A549 (cell line): ENCODE measurements around the gene PAM16. TPM values are rescaled to one million over a fixed set of nuclear protein-coding genes. Genes with fewer than 3 reads are reported as not detected.

ENCODE experiments used
- ATAC-seq, 2 experiments: fragments of 200-7000 bp in 1 of 2; fragments of >200 bp in 1 of 2; cut with Nextera tagmentation in 1 of 2; cut with Tn5 transposase in 1 of 2; 3 replicates each; pipeline versions ENCODE4 v1.8.0 to v1.9.1; 2018 to 2020; ENCODE audit warnings: mild to moderate bottlenecking in 1 of 2, moderate library complexity in 1 of 2
- CTCF ChIA-PET: fragments of 300-600 bp; sonication (Branson Sonifier 250); formaldehyde crosslinking; extraction: SDS; loops from one replicate; lab custom pipeline; 2021; ENCODE audit warnings: antibody characterized with exemption, inconsistent platforms; lab: Yijun Ruan, JAX
- POLR2A ChIA-PET: fragments of 350-600 bp; formaldehyde crosslinking; extraction: SDS; loops from one replicate; lab custom pipeline; 2021; ENCODE audit warnings: antibody characterized with exemption, inconsistent platforms; lab: Yijun Ruan, JAX
- DNase-seq, 2 experiments: peaks; one replicate each; pipeline versions ENCODE4 v3.0.0 to v3.0.0-alpha.2; 2011 to 2016; ENCODE audit warnings: low read depth in 1 of 2, low spot score in 1 of 2
- FAIRE-seq: peaks from 2 replicates; lab custom pipeline; 2011; peaks lifted over from hg19 to GRCh38; lab: Jason Lieb, UNC
- H3K27ac ChIP-seq, 2 experiments: fragments of >200 bp; sonication (Bioruptor Twin); formaldehyde crosslinking; 3 replicates each; pipeline ENCODE4 v1.5.1; 2016 to 2017
- H3K4me1 ChIP-seq: fragments of >200 bp; sonication (Bioruptor Twin); formaldehyde crosslinking; 3 replicates; pipeline ENCODE4 v1.6.1; 2016
- H3K4me2 ChIP-seq: fragments of >200 bp; sonication (Bioruptor Twin); formaldehyde crosslinking; 3 replicates; pipeline ENCODE4 v1.6.1; 2016
- H3K4me3 ChIP-seq: fragments of >200 bp; sonication (Bioruptor Twin); formaldehyde crosslinking; 3 replicates; pipeline ENCODE4 v1.5.1; 2016
- H3K9me3 ChIP-seq: fragments of >200 bp; sonication (Bioruptor Twin); formaldehyde crosslinking; 3 replicates; pipeline ENCODE4 v1.6.1; 2016
- ATOH8 ChIP-seq: fragments of 250-450 bp; sonication (Bioruptor Pico); IDR thresholded peaks from 2 replicates; pipeline ENCODE4 v1.5.0; 2020; ENCODE audit warnings: low read depth, mild to moderate bottlenecking, moderate library complexity
- BHLHE40 ChIP-seq: IDR thresholded peaks from 2 replicates; pipeline ENCODE4 v1.6.1; 2012; ENCODE audit warnings: low read depth, low read length, inconsistent platforms
- CBX8 ChIP-seq: fragments of 200-600 bp; sonication (generic); IDR thresholded peaks from 2 replicates; pipeline ENCODE4 v1.6.1; 2016
- FOSL2 ChIP-seq, 2 experiments: fragments of 450-650 bp in 1 of 2; fragments of >200 bp in 1 of 2; sonication (Bioruptor Twin) in 1 of 2; formaldehyde crosslinking; IDR thresholded peaks; 2 replicates each; pipeline versions ENCODE4 v1.5.0 to v1.6.1; 2016 to 2020; ENCODE audit warnings: mild to moderate bottlenecking in 1 of 2, moderate library complexity in 1 of 2
- FOXS1 ChIP-seq: fragments of 250-450 bp; sonication (Bioruptor Pico); IDR thresholded peaks from 2 replicates; pipeline ENCODE4 v1.5.0; 2020; ENCODE audit warnings: mild to moderate bottlenecking, moderate library complexity
- GATA3 ChIP-seq: IDR thresholded peaks from 2 replicates; pipeline ENCODE4 v1.6.1; 2012; ENCODE audit warnings: borderline replicate concordance
- HES2 ChIP-seq: fragments of >200 bp; sonication (Bioruptor Twin); formaldehyde crosslinking; IDR thresholded peaks from 2 replicates; pipeline ENCODE4 v1.6.1; 2016
- HOXA7 ChIP-seq: fragments of 250-450 bp; sonication (Bioruptor Pico); IDR thresholded peaks from 2 replicates; pipeline ENCODE4 v1.5.0; 2020; ENCODE audit warnings: mild to moderate bottlenecking, moderate library complexity
- HOXB13 ChIP-seq: fragments of 250-450 bp; sonication (Bioruptor Pico); IDR thresholded peaks from 2 replicates; pipeline ENCODE4 v1.5.0; 2020; ENCODE audit warnings: low read depth, mild to moderate bottlenecking, moderate library complexity
- KDM1A ChIP-seq: fragments of 200-600 bp; sonication (generic); IDR thresholded peaks from 2 replicates; pipeline ENCODE4 v1.6.1; 2016; ENCODE audit warnings: low read depth, mild to moderate bottlenecking
- KDM5A ChIP-seq: fragments of 200-600 bp; sonication (generic); IDR thresholded peaks from 2 replicates; pipeline ENCODE4 v1.6.1; 2016; ENCODE audit warnings: antibody characterized with exemption, mild to moderate bottlenecking
- MAZ ChIP-seq: fragments of 150-350 bp; IDR thresholded peaks from 2 replicates; pipeline ENCODE4 v1.6.1; 2014; ENCODE audit warnings: antibody characterized with exemption, low read depth, low read length, borderline replicate concordance
- NFE2L2 ChIP-seq: fragments of 150-350 bp; conservative IDR thresholded peaks from 2 replicates; pipeline ENCODE4 v1.6.1; 2014; ENCODE audit warnings: low read length
- PHF8 ChIP-seq: fragments of 200-600 bp; sonication (generic); IDR thresholded peaks from 2 replicates; pipeline ENCODE4 v1.6.1; 2016; ENCODE audit warnings: low read depth, mild to moderate bottlenecking, antibody characterized with exemption, moderate library complexity, borderline replicate concordance
- RARB ChIP-seq: fragments of 250-450 bp; sonication (Bioruptor Pico); IDR thresholded peaks from 2 replicates; pipeline ENCODE4 v1.8.0; 2021; ENCODE audit warnings: mild to moderate bottlenecking, moderate library complexity
- RFX5 ChIP-seq: fragments of 450-650 bp; IDR thresholded peaks from 2 replicates; pipeline ENCODE4 v1.7.1; 2014; ENCODE audit warnings: antibody characterized with exemption, mild to moderate bottlenecking, moderate library complexity
- SMC3 ChIP-seq: fragments of >200 bp; sonication (Bioruptor Twin); formaldehyde crosslinking; IDR thresholded peaks from 3 replicates; pipeline ENCODE4 v1.6.1; 2018; ENCODE audit warnings: inconsistent platforms
- SREBF2 ChIP-seq: fragments of 450-650 bp; IDR thresholded peaks from 2 replicates; pipeline ENCODE4 v1.6.1; 2014; ENCODE audit warnings: mild to moderate bottlenecking, moderate library complexity
- ZNF302 ChIP-seq: fragments of 250-450 bp; sonication (Bioruptor Pico); IDR thresholded peaks from 2 replicates; pipeline ENCODE4 v1.9.0; 2021; ENCODE audit warnings: inconsistent platforms, mild to moderate bottlenecking, moderate library complexity
- WGBS: methylation state at CpG from one replicate; pipeline ENCODE4 v1.1.6; 2017; ENCODE audit errors: missing lambda C conversion rate; 5-methylcytosine and 5-hydroxymethylcytosine counted together
- polyA plus RNA-seq, 4 experiments: library from polyadenylated mRNA; depleted of rRNA in 3 of 4; stranded (reverse); fragments of >200 nt; fragmentation: RNase III in 1 of 4; extraction: RNeasy Plus Mini Kit Qiagen cat#74134 plus additional on column Dnase treatment in 1 of 4; gene quantifications; 2 replicates in 3 of 4; 3 replicates in 1 of 4; pipeline ENCODE4 v1.2.3, GENCODE V29; 2011 to 2017

The PAM16 gene
- polyA plus RNA-seq, 2 of the 4 experiments (the other 2 are of a cell fraction), result 55.1 to 59.1 TPM

- TF ChIP-seq BHLHE40, result no peak
- no peak for TF ChIP-seq HOXA7
- TF ChIP-seq SREBF2, result no peak
- TF ChIP-seq NFE2L2, result no peak
- no peak for TF ChIP-seq RFX5
- TF ChIP-seq ZNF302, result no peak
Observed at GRCh38 chr16:4327386-4328045, 23.6 kb downstream of the PAM16 start (continued).

GRCh38 chr16:4325253-4325758 lies 25.8 kb downstream of the PAM16 start:
- DNase-seq (no peak), FAIRE-seq (no peak), ATAC-seq (no peak)
- WGBS, result 88% methylated on average over 6 of the region's 6 CpGs
- Histone ChIP-seq H3K4me1 (peaks cover 90% of the 10 kb centered on the region), H3K27ac (peak overlapping the region in 1 of 2 experiments; percentile 96; a peak in 2 of 6 replicates), H3K4me2 (no peak overlapping the region), H3K4me3 (no peak overlapping the region), H3K9me3 (no peaks in the 10 kb centered on the region)
- POLR2A ChIA-PET, result interaction anchor here (1.4 to 2.5 kb wide), 2 partner anchors 8 to 54 kb away, joined by 3 to 7 read pairs; no protein-coding TSS in a partner anchor
- CTCF ChIA-PET, result interaction anchor here (1.2 to 22.8 kb wide), 5 partner anchors 12 to 79 kb away, joined by 4 to 423 read pairs (median 61); partner anchors contain the start of gene GLIS2
- TF ChIP-seq KDM1A, result peak; percentile 75; the same call in 1 of the 2 replicates
- no peak for TF ChIP-seq ATOH8 (CRISPR knock-in tag)
- TF ChIP-seq KDM5A, result no peak

GRCh38 chr16:4324492-4325252 lies 26.4 kb downstream of the PAM16 start:
- peak overlapping the region; percentile 93 for H3K4me2 ChIP-seq
- peaks cover 90% of the 10 kb centered on the region for H3K4me1 ChIP-seq
- peak overlapping the region; percentile 78 to 96 for H3K27ac ChIP-seq
- CTCF ChIA-PET, result interaction anchor here (0.6 to 22.8 kb wide), 12 partner anchors 11 to 79 kb away, joined by 3 to 423 read pairs (median 6); partner anchors contain the start of gene GLIS2
- FAIRE-seq, result no peak
- ATAC-seq, result no peak; a peak in 2 of 6 replicates
- H3K4me3 ChIP-seq, result no peak overlapping the region
- 83% methylated on average over 19 of the region's 22 CpGs for WGBS
- TF ChIP-seq HOXB13, result no peak
- TF ChIP-seq RARB, result no peak
- TF ChIP-seq SREBF2, result no peak
- TF ChIP-seq MAZ, result no peak
- no peak for TF ChIP-seq CBX8
- TF ChIP-seq HES2, result no peak
- no peak for TF ChIP-seq BHLHE40
- no peak for TF ChIP-seq FOSL2 (IDR thresholded peaks at IDR 0.05)
- TF ChIP-seq FOSL2 (CRISPR knock-in tag; IDR thresholded peaks at IDR 0.05), result no peak
- TF ChIP-seq SMC3, result no peak
- TF ChIP-seq FOXS1 (CRISPR knock-in tag), result no peak
- no peak for TF ChIP-seq PHF8
- TF ChIP-seq GATA3, result no peak
- TF ChIP-seq, all 56 proteins: peak for 0
- no peaks in the 10 kb centered on the region for H3K9me3 ChIP-seq
- DNase-seq, result no peak
- POLR2A ChIA-PET, result interaction anchor here (0.7 to 2.5 kb wide), 4 partner anchors 9 to 53 kb away, joined by 4 to 11 read pairs (median 8); partner anchors contain the start of gene GLIS2
